Left lobe of liver (tissue), 2 donors: ENCODE measurements around the gene DRAP1. TPM values are rescaled to one million over a fixed set of nuclear protein-coding genes. Genes with fewer than 3 reads are reported as not detected.
"Not testable (repeated sequence)": the region's sequence is repeated elsewhere in the genome, so short reads cannot be mapped to it uniquely, and the experiment has no call there.

Source experiments
- ATAC-seq: fragments of 200-7000 bp; cut with Tn5 transposase; one replicate; pipeline ENCODE4 v1.9.1; 2020; ENCODE audit warnings: mild to moderate bottlenecking, moderate library complexity
- DNase-seq: peaks from one replicate; pipeline ENCODE4 v3.0.0-alpha.2; 2020; ENCODE audit warnings: low spot score
- total RNA-seq: library from RNA; stranded (reverse); gene quantifications from one replicate; pipeline ENCODE4 v1.2.1, GENCODE V29; 2021
- donor health status: DM: no; HTN: no; CAD: no; lungs with moderate emphysema.
- donor health status: DM: no; HTN: yes; CAD: no.

DRAP1 gene
- total RNA-seq, 1 donor from 2014 or later: 31.0 TPM

- DNase-seq: peak; percentile 42
- no peak for ATAC-seq
Observed at GRCh38 chr11:65885808-65886536, 33.3 kb upstream of the DRAP1 start.

GRCh38 chr11:65886826-65887722 lies 32.2 kb upstream of the DRAP1 start:
- ATAC-seq (no peak), DNase-seq (no peak)

GRCh38 chr11:65887723-65888162 lies 31.5 kb upstream of the DRAP1 start:
- DNase-seq (no peak), ATAC-seq (no peak)

GRCh38 chr11:65888163-65888814 lies 30.9 kb upstream of the DRAP1 start, which contains the start of gene FIBP:
Gene FIBP, minus strand, starts transcription at chr11:65888471. Its CDS starts 53 bp downstream, at chr11:65888418.
- peak; percentile 82 for ATAC-seq
- DNase-seq: peak; percentile 97

GRCh38 chr11:65890324-65891218 lies 28.7 kb upstream of the DRAP1 start, which contains the start of gene CCDC85B:
Gene CCDC85B, plus strand, starts transcription at chr11:65890673. Its CDS starts 111 bp downstream, at chr11:65890784.
- peak; percentile 97 for DNase-seq
- peak; percentile 84 for ATAC-seq

GRCh38 chr11:65891219-65892136 lies 27.7 kb upstream of the DRAP1 start:
- DNase-seq: no peak

GRCh38 chr11:65892137-65892540 lies 27.1 kb upstream of the DRAP1 start:
- not testable (repeated sequence) for DNase-seq

More at GRCh38 chr11:65891219-65892136, 27.7 kb upstream of the DRAP1 start:
- ATAC-seq: no peak

GRCh38 chr11:65892661-65893317 lies 26.4 kb upstream of the DRAP1 start:
- no peak for DNase-seq

More at GRCh38 chr11:65892137-65892540, 27.1 kb upstream of the DRAP1 start:
- not testable (repeated sequence) for ATAC-seq

GRCh38 chr11:65894034-65894591 lies 25.1 kb upstream of the DRAP1 start:
- no peak for ATAC-seq
- no peak for DNase-seq

More at GRCh38 chr11:65892661-65893317, 26.4 kb upstream of the DRAP1 start:
- ATAC-seq: no peak

- no peak for ATAC-seq
- no peak for DNase-seq
Observed at GRCh38 chr11:65895482-65895981, 23.7 kb upstream of the DRAP1 start.

GRCh38 chr11:65896034-65896999 lies 22.9 kb upstream of the DRAP1 start:
- DNase-seq (no peak), ATAC-seq (no peak)

- DNase-seq (no peak), ATAC-seq (no peak)
Observed at GRCh38 chr11:65897020-65897471, 22.2 kb upstream of the DRAP1 start.

- DNase-seq: no peak
Observed at GRCh38 chr11:65898656-65899355, 20.4 kb upstream of the DRAP1 start.

GRCh38 chr11:65899356-65900124 lies 19.7 kb upstream of the DRAP1 start:
- ATAC-seq (peak; percentile 28), DNase-seq (no peak)

More at GRCh38 chr11:65898656-65899355, 20.4 kb upstream of the DRAP1 start:
- ATAC-seq: no peak
